ENCODE data around the gene HES7. TPM values are rescaled to one million over a fixed set of nuclear protein-coding genes. Genes with fewer than 3 reads are reported as not detected.

HES7 gene
- total and polyA plus RNA-seq, 9 of the 15 experiments (the other 6 are each of a cell fraction or from before 2014, with no cell fraction given): 0.03 to 1.7 (median 0.14) TPM; not detected in 1

- TF ChIP-seq ETS1 (conservative IDR thresholded peaks at IDR 0.05; ENCODE audit: control insufficient read depth, low read depth, low read length): peak; percentile 94
- peak; percentile 56; the same call in 1 of the 2 replicates for TF ChIP-seq ZSCAN29 (IDR thresholded peaks at IDR 0.05)
- TF ChIP-seq XRCC5 (IDR thresholded peaks at IDR 0.05; ENCODE audit: low read depth, low read length): peak; percentile 73
- no peak for TF ChIP-seq HDAC3 (IDR thresholded peaks at IDR 0.05; ENCODE audit: borderline replicate concordance, partially characterized antibody)
- 0 out of 2 replicates have a peak, but pooled peaks have one; percentile 30 for TF ChIP-seq MYNN (IDR thresholded peaks at IDR 0.05)
- TF ChIP-seq MYNN (CRISPR knock-in tag; IDR thresholded peaks at IDR 0.05): no peak
- no peak for TF ChIP-seq SMARCA4 (IDR thresholded peaks at IDR 0.05)
- TF ChIP-seq FOXJ2 (tag; IDR thresholded peaks at IDR 0.05): peak; percentile 65; the same call in 1 of the 2 replicates
- TF ChIP-seq AFF1 (IDR thresholded peaks at IDR 0.05; ENCODE audit: low read depth in 1 of 2, partially characterized antibody in 2 of 2): peak in 1 of 2 experiments; percentile 24
- TF ChIP-seq PHF21A (IDR thresholded peaks at IDR 0.05; ENCODE audit: borderline replicate concordance, low read depth): no peak
- TF ChIP-seq THRAP3 (IDR thresholded peaks at IDR 0.05; ENCODE audit: borderline replicate concordance): no peak
- TF ChIP-seq ZBTB43 (CRISPR knock-in tag; IDR thresholded peaks at IDR 0.05): no peak
- TF ChIP-seq RNF2 (IDR thresholded peaks at IDR 0.05): peak; percentile 43
- TF ChIP-seq ZNF175 (CRISPR knock-in tag; IDR thresholded peaks at IDR 0.05; ENCODE audit: low read depth): 0 out of 2 replicates have a peak, but pooled peaks have one; percentile 36
- TF ChIP-seq CLOCK (CRISPR knock-in tag; IDR thresholded peaks at IDR 0.05; ENCODE audit: borderline replicate concordance): no peak
- no peak for TF ChIP-seq ZNF277 (CRISPR knock-in tag; IDR thresholded peaks at IDR 0.05; ENCODE audit: borderline replicate concordance)
Measured at GRCh38 chr17:8119581-8120519, 4.1 kb downstream of the HES7 start (continued).

All from K562 (cell line).